Esophagus muscularis mucosa (tissue), 4 donors: Measurements from ENCODE around the gene PPP1R37. TPM values are rescaled to one million over a fixed set of nuclear protein-coding genes. Genes with fewer than 3 reads are reported as not detected.

Source experiments
- DNase-seq: peaks from one replicate; pipeline ENCODE4 v3.0.0-alpha.2; 2017; ENCODE audit errors: extremely low spot score
- H3K27ac ChIP-seq, 4 donors: fragments of 200-600 bp; sonication (generic); replicated peaks in 1 of 4; 1 replicate in 3 of 4; 2 replicates in 1 of 4; pipeline ENCODE4 v1.5.1; 2016 to 2019; ENCODE audit warnings: mild to moderate bottlenecking in 1 of 4
- H3K27me3 ChIP-seq, 4 donors: fragments of 200-600 bp; sonication (generic); one replicate each; pipeline versions ENCODE4 v1.5.1 to v1.6.0; 2016 to 2019
- H3K36me3 ChIP-seq, 4 donors: fragments of 200-600 bp; sonication (generic); one replicate each; pipeline ENCODE4 v1.5.1; 2016 to 2019
- H3K4me1 ChIP-seq, 4 donors: fragments of 200-600 bp; sonication (generic); one replicate each; pipeline ENCODE4 v1.5.1; 2016 to 2019
- H3K4me3 ChIP-seq, 4 donors: fragments of 200-600 bp; sonication (generic); 1 replicate in 2 of 4; 2 replicates in 2 of 4; pipeline ENCODE4 v1.5.1; 2016 to 2019; ENCODE audit warnings: mild to moderate bottlenecking in 4 of 4, moderate library complexity in 1 of 4
- H3K9me3 ChIP-seq, 4 donors: fragments of 200-600 bp; sonication (generic); 1 replicate in 3 of 4; 2 replicates in 1 of 4; pipeline ENCODE4 v1.5.1; 2016 to 2019
- CTCF ChIP-seq, 3 experiments: fragments of 200-600 bp in 2 of 3; fragments of 450-650 bp in 1 of 3; sonication (generic) in 2 of 3; IDR thresholded peaks; one replicate each; pipeline ENCODE4 v1.5.1; 2017 to 2019; ENCODE audit warnings: antibody characterized with exemption in 3 of 3, mild to moderate bottlenecking in 2 of 3, moderate library complexity in 1 of 3
- EP300 ChIP-seq: sonication (generic); formaldehyde crosslinking; IDR thresholded peaks from one replicate; pipeline ENCODE4 v1.6.1; 2017; ENCODE audit warnings: antibody characterized with exemption
- POLR2A ChIP-seq: fragments of 450-650 bp; IDR thresholded peaks from one replicate; pipeline ENCODE4 v1.6.1; 2017; ENCODE audit warnings: antibody characterized with exemption, moderate library complexity, mild to moderate bottlenecking, low read depth
- POLR2AphosphoS5 ChIP-seq, 2 donors: sonication (generic); formaldehyde crosslinking; IDR thresholded peaks; one replicate each; pipeline ENCODE4 v1.6.1; 2017; ENCODE audit warnings: antibody characterized with exemption in 2 of 2
- WGBS: methylation state at CpG from one replicate; pipeline ENCODE4 v1.1.5; 2018; 5-methylcytosine and 5-hydroxymethylcytosine counted together
- intact Hi-C: fragments of 100-400 bp; cut with DNase I; formaldehyde crosslinking; loops from one replicate; pipeline ENCODE4 v1.15.1; 2023
- total RNA-seq, 4 donors: library from RNA; depleted of rRNA; stranded (reverse); fragments of >200 nt; gene quantifications; one replicate each; pipeline versions ENCODE4 v1.1.0 to v1.2.1, GENCODE V29; 2016

PPP1R37 gene
- total RNA-seq, 4 donors from 2014 or later = 21.0 to 46.7 (median 28.3) TPM

GRCh38 chr19:45162608-45163143, 69.7 kb downstream of the PPP1R37 start:
- H3K27me3 ChIP-seq = peaks cover 0 to 50% (median 33%) of the 10 kb centered on the region in 4 donors

GRCh38 chr19:45163156-45163555, 70.2 kb downstream of the PPP1R37 start:
- H3K4me3 ChIP-seq = no peak overlapping the region
- no peaks in the 10 kb centered on the region for H3K36me3 ChIP-seq
- H3K27ac ChIP-seq = no peak overlapping the region
- 95% methylated on average over 14 of the region's 17 CpGs for WGBS
- H3K9me3 ChIP-seq = no peaks in the 10 kb centered on the region
- no peak for DNase-seq
- TF ChIP-seq EP300 (no peak), POLR2AphosphoS5 (IDR thresholded peaks at IDR 0.05) (no peak), POLR2A (no peak), CTCF (IDR thresholded peaks at IDR 0.05) (no peak)
- H3K27me3 ChIP-seq = peaks cover 0 to 45% (median 33%) of the 10 kb centered on the region in 4 donors
- H3K4me1 ChIP-seq = peaks cover 14 to 28% (median 19%) of the 10 kb centered on the region in 4 donors
- intact Hi-C loops = no loop called here

More at GRCh38 chr19:45162608-45163143, 69.7 kb downstream of the PPP1R37 start:
- no peak overlapping the region for H3K27ac ChIP-seq
- H3K4me1 ChIP-seq = peaks cover 14 to 28% (median 19%) of the 10 kb centered on the region in 4 donors
- no peaks in the 10 kb centered on the region for H3K36me3 ChIP-seq
- no peak for TF ChIP-seq CTCF (IDR thresholded peaks at IDR 0.05)
- no peak for TF ChIP-seq POLR2A
- TF ChIP-seq EP300 = no peak
- no peak for TF ChIP-seq POLR2AphosphoS5 (IDR thresholded peaks at IDR 0.05)
- WGBS = 89% methylated on average over 7 of the region's 18 CpGs
- DNase-seq = no peak
- intact Hi-C loops = no loop called here
- no peak overlapping the region for H3K4me3 ChIP-seq
- no peaks in the 10 kb centered on the region for H3K9me3 ChIP-seq

GRCh38 chr19:45163751-45164460, 70.9 kb downstream of the PPP1R37 start:
- Histone ChIP-seq H3K27me3 (peaks cover 0 to 37% (median 26%) of the 10 kb centered on the region in 4 donors), H3K9me3 (no peaks in the 10 kb centered on the region), H3K27ac (no peak overlapping the region), H3K4me3 (no peak overlapping the region), H3K36me3 (peaks cover 0 to 6% (median 0%) of the 10 kb centered on the region in 4 donors), H3K4me1 (peaks cover 14 to 28% (median 19%) of the 10 kb centered on the region in 4 donors)
- WGBS = 79% methylated on average over 15 of the region's 15 CpGs
- no peak for TF ChIP-seq CTCF (IDR thresholded peaks at IDR 0.05)
- no peak for TF ChIP-seq EP300
- no peak for TF ChIP-seq POLR2AphosphoS5 (IDR thresholded peaks at IDR 0.05)
- TF ChIP-seq POLR2A = no peak
- DNase-seq = no peak
- intact Hi-C loops = no loop called here

GRCh38 chr19:45164577-45165335, 71.8 kb downstream of the PPP1R37 start:
- Histone ChIP-seq H3K27me3 (peaks cover 0 to 29% (median 18%) of the 10 kb centered on the region in 4 donors), H3K9me3 (no peaks in the 10 kb centered on the region), H3K4me1 (peaks cover 14 to 28% (median 20%) of the 10 kb centered on the region in 4 donors), H3K27ac (no peak overlapping the region), H3K4me3 (no peak overlapping the region), H3K36me3 (peaks cover 0 to 6% (median 0%) of the 10 kb centered on the region in 4 donors)
- no peak for TF ChIP-seq CTCF (IDR thresholded peaks at IDR 0.05)
- TF ChIP-seq POLR2AphosphoS5 (IDR thresholded peaks at IDR 0.05) = no peak
- no peak for TF ChIP-seq EP300
- TF ChIP-seq POLR2A = no peak
- no CpG with 5 or more reads among the region's 27 CpGs for WGBS
- intact Hi-C loops = no loop called here
- no peak for DNase-seq
